Measurements from ENCODE around the gene RGS3. TPM values are rescaled to one million over a fixed set of nuclear protein-coding genes. Genes with fewer than 3 reads are reported as not detected.

The RGS3 gene
- total RNA-seq, 2 donors from 2014 or later = 23.0 to 85.8 TPM

DNA sequence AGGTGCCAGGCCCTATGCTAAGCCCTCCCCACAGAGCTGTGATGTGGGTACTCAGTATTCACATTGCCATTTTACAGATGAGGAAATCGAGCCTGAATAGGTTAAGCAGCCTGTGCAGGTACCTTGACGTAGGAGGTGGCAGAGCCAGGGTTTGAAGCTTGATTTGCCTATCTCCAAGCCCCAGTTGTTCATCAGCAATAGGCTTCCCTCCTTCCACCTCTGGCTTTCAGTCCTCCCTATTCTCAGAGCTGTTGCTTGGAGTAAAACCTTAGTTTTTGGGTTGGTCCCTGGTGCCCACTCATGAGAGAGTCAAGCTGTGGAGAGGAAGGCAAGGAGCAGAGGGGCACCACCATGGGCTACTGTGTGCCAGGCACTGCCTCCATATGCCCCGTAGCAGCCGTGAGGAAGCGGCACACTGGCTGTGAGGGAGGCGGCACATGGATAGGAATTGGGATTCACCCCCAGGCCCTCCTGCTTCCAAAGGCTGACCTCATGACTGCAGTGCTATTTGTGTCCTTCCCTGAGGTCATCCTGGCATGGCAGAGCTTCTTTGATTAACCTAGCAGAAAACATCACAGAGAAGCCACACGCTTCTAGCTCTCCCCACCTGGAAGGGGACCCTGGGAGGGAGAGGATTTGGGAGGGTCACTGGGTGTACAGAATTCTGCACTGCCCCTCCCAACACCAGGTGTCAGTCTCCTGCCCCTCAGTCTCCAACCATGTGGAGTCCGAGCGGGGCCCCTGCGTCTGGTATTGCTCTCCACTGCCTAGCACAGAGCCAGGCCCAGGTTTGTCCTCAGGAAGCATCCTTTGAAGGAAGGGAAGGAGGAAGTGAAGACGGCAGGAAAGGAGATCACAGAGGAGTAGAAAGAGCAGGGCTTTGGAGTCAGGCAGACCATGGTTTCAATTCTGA lies 109.8 kb downstream of the RGS3 start:
- Mint-ChIP-seq H3K4me3 (no peak overlapping the region), H3K36me3 (ENCODE audit: low read depth) (no peaks in the 10 kb centered on the region), H3K27ac (no peak overlapping the region), H3K9me3 (no peaks in the 10 kb centered on the region), H3K27me3 (no peaks in the 10 kb centered on the region), H3K4me1 (peaks cover 41% of the 10 kb centered on the region)
- no peak for ATAC-seq (replicated peaks)

DNA sequence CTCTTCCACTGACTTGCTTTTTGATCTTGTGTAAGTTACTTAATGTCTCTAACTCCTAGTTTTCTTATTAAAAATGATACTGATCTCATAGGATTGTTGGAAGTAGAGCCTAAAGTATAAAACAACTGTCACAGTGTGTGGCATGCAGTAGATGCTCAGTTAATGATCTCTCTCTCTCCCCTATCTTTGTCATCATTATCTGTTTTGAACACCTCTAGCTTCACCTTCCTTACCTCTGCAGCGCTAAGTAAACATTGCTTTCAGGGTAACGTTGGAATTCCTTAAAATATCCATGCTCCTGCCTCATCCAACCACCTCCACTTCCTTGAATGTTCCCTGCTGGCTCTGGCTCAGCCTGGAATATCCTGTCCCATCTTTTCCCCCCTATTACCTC lies 110.4 kb downstream of the RGS3 start:
- no peaks in the 10 kb centered on the region for H3K9me3 Mint-ChIP-seq
- no peaks in the 10 kb centered on the region for H3K36me3 Mint-ChIP-seq (ENCODE audit: low read depth)
- H3K4me3 Mint-ChIP-seq = no peak overlapping the region
- H3K27ac Mint-ChIP-seq = peak overlapping the region; percentile 65
- ATAC-seq (replicated peaks) = no peak
- no peaks in the 10 kb centered on the region for H3K27me3 Mint-ChIP-seq
- H3K4me1 Mint-ChIP-seq = peaks cover 45% of the 10 kb centered on the region

DNA sequence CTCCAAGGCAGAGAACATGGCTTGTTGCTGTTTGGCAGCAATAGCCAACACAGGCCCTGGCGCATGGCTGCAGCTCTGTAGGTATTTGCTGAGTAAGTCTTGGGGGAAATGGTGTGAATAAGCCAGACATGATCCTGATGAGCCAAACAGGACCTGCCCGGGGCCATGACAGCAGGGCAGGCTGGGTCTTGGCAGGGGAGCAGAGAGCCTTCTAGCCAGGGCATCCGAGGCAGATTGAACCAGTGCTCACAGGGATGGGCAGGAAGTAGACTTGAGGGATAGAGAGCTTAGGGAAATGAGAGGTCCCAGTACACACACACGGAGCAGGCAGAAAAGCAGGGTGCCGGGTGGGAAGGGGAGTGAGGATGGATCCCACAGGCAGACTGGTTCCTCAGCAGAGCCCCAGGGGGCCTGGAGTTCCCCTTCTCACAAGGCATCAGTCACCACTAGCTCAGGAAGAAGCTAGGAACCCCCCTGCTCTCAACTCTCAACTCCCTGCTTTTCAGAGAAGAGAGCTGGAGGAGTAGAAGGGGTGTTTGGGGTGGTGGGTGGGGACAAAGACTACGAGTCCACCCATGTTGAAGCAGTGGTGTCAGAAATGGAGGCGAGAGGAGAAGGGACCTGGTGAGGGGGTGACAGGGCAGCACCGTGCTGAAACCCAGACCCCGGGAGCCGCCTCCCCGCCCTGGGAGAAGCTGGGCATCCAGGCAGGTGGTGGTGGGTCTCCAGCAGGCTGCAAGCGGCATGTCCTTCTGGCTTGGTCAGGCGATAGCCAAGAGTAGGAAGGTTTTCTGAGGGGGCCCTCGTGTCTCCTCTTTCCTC lies 111.1 kb downstream of the RGS3 start:
- H3K4me1 Mint-ChIP-seq = peaks cover 46% of the 10 kb centered on the region
- H3K9me3 Mint-ChIP-seq = no peaks in the 10 kb centered on the region
- H3K27me3 Mint-ChIP-seq = no peaks in the 10 kb centered on the region
- no peaks in the 10 kb centered on the region for H3K36me3 Mint-ChIP-seq (ENCODE audit: low read depth)
- no peak for ATAC-seq (replicated peaks)
- peak overlapping the region; percentile 65 for H3K27ac Mint-ChIP-seq
- H3K4me3 Mint-ChIP-seq = no peak overlapping the region

DNA sequence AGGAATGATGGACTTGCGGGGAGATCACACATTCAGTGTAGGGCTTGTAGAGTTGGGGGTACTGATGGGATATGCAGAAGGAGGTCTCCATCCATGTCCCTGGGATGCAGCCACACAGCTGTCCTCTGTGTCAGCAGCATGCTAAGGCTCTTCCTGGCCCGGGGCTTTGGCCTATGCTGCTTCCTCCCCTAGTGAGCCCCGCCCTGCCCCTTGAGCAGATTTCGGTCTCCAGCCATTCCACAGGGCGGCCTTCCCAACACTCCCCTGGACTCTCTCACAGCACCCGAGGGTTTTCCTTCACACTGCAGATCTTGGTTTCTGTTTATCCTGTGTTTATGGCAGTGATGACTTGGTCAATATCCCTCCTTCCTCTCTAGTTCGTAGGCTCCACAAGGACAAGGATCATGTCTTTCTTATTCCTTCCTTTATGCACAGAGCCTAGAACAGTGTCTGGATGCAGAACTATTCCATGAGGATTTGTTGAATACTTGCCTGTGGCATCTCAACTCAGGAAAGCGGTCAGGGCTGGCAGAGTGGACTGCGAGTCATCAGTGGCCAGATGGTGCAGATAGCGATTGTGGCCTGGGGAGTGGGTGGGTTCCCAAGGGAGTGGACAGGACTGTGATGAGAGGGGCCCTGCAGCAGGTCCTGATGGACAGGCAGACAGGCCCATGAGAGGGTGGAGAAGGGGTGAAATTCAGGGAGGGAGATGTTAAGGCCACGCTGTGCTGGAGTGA lies 114.2 kb downstream of the RGS3 start:
- peaks cover 19% of the 10 kb centered on the region for H3K36me3 Mint-ChIP-seq (ENCODE audit: low read depth)
- H3K4me1 Mint-ChIP-seq = peaks cover 48% of the 10 kb centered on the region
- no peaks in the 10 kb centered on the region for H3K9me3 Mint-ChIP-seq
- peak overlapping the region; percentile 75 for H3K4me3 Mint-ChIP-seq
- peak overlapping the region; percentile 74 for H3K27ac Mint-ChIP-seq
- no peak for ATAC-seq (replicated peaks)
- H3K27me3 Mint-ChIP-seq = no peaks in the 10 kb centered on the region

DNA sequence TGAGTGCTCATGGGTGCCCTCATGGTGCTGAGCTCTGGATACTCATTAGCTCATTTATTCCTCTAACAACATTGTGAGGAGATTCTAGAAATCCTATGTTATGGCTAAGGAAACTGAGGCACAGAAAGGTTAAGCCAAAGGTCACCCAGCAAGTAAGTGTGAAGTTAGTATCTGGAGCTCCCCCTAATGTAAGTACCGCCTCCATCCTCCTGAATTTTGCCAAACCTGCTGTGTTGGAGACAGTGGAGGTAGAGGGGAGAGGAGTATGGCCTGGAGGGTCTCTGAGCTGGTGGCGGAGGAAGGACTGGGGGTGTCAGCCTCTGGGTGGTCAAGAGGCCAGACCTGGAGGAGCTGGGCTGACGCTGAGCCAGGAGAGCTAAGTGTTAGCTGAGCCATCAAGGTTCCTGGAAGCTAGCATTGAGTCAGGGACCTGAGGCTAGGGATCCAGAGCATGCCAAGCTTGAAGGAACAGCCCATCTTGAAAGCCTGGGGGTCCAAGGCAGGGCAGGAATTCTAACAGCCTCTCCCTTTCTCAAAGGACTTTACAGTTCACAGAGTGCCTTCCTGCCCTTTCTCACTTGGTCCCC lies 114.8 kb downstream of the RGS3 start:
- ATAC-seq (replicated peaks) = peak; percentile 5
- Mint-ChIP-seq H3K27ac (peak overlapping the region; percentile 74), H3K4me3 (peak overlapping the region; percentile 75), H3K4me1 (peaks cover 55% of the 10 kb centered on the region), H3K9me3 (no peaks in the 10 kb centered on the region), H3K36me3 (ENCODE audit: low read depth) (peaks cover 26% of the 10 kb centered on the region), H3K27me3 (no peaks in the 10 kb centered on the region)

DNA sequence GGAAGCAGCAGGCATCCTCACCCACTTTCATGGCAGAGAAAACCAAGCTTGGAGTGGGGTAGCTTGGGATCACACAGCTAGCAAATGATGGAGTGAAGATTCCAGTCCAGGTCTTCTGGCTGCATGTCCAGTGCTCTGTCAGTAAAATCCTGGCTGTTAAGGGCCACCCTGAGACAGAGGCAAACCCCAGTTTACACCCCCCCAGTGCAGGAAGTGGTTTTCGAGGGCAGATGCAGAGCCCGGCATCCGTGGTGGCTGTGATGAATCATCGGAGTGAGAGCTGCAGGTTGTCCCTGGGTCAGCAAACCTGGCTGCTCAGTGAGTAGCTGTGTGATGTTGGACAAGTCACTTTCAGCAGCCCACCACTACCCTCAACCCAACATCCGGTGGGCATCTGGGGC lies 115.4 kb downstream of the RGS3 start:
- peaks cover 31% of the 10 kb centered on the region for H3K36me3 Mint-ChIP-seq (ENCODE audit: low read depth)

DNA sequence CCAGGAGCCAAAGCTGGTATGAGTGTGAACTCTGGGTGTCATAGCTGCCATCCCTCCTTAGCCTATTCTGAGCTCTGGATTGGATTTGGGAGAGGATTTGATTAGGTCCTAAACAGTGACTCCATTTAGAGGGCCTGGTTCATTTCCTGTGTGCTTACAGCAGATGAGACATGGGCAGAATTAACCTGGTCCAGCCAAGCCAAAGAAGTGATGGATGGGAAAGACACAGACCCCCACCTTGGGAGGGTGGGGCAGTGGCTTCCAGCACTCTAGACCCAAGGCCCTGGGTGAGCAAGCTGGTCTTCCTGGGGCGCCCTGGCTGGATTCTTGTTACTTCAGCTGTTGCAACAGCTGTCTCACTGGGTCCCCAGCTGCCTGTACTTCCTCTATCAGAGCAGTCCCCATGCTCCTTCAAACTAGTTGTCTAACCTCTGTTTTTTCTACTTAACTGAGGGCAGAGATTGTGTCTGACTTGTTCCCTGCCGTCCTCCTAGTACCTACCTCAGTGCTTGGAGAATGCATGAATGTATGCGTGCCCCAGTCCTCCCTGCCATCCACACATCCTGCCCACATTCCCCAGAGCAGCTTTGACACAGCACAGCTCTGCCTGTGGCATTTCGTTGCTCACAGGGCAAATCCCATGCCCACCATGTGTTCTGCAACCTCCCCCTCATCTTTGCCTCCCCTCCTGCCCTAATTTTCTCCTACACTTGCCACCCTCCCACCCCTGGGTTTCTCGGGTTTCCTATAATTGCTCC lies 115.9 kb downstream of the RGS3 start:
- no peak for ATAC-seq (replicated peaks)
- no peaks in the 10 kb centered on the region for H3K27me3 Mint-ChIP-seq
- H3K4me3 Mint-ChIP-seq = peak overlapping the region; percentile 75
- no peaks in the 10 kb centered on the region for H3K9me3 Mint-ChIP-seq
- H3K36me3 Mint-ChIP-seq (ENCODE audit: low read depth) = peaks cover 37% of the 10 kb centered on the region
- peaks cover 56% of the 10 kb centered on the region for H3K4me1 Mint-ChIP-seq
- peak overlapping the region; percentile 74 for H3K27ac Mint-ChIP-seq

More for the DNA sequence above, 115.4 kb downstream of the RGS3 start:
- Mint-ChIP-seq H3K4me1 (peaks cover 58% of the 10 kb centered on the region), H3K27me3 (no peaks in the 10 kb centered on the region), H3K9me3 (no peaks in the 10 kb centered on the region), H3K4me3 (peak overlapping the region; percentile 75), H3K27ac (peak overlapping the region; percentile 74)
- peak; percentile 79 for ATAC-seq (replicated peaks)

DNA sequence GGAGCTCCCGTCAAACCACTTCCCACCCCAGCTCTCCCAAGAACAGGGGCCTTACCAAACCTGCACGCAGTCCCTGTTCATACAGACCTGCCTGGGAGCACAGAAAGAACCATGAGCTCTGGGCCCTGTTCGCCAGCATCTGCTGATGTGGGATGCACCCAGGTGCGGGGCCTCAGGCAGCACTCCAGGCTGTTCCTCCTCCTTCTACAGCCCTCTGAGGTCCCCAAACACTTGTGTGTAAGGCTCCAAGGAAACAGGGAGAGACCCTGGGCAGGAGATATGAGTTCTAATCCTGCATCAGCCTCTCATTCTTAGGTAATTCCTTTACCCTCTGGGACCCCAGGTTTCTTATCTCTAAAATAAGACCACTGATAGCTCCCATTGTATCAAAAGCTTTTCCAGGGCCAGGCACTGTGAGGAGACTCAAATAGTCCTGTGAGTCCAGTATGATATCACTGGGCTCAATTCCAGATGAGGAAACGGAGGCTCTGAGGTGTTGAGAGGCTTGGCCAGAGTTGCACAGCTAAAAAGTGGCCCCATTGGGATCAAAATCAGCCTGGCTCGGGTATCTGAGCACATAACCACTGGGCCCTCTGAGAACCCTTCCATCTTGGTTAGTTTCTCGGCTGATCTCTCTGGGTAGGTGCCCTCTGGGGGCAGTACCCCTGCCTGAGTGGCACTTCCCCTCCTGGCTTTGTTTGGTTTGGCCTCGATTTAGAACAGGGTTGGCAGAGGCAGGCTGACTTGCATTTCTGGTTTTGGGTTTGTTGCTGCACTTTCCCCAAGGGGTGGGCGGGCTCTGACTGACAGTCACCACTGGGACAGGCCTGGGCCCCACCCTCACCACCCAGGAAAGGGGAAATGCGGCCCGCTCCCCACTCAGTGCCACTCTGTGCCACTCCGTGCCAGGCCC lies 116.8 kb downstream of the RGS3 start:
- no peaks in the 10 kb centered on the region for H3K9me3 Mint-ChIP-seq
- H3K27me3 Mint-ChIP-seq = no peaks in the 10 kb centered on the region
- ATAC-seq (replicated peaks) = peak; percentile 61
- peak overlapping the region; percentile 75 for H3K4me3 Mint-ChIP-seq
- H3K36me3 Mint-ChIP-seq (ENCODE audit: low read depth) = peaks cover 45% of the 10 kb centered on the region
- peaks cover 63% of the 10 kb centered on the region for H3K4me1 Mint-ChIP-seq
- peak overlapping the region; percentile 74 for H3K27ac Mint-ChIP-seq

DNA sequence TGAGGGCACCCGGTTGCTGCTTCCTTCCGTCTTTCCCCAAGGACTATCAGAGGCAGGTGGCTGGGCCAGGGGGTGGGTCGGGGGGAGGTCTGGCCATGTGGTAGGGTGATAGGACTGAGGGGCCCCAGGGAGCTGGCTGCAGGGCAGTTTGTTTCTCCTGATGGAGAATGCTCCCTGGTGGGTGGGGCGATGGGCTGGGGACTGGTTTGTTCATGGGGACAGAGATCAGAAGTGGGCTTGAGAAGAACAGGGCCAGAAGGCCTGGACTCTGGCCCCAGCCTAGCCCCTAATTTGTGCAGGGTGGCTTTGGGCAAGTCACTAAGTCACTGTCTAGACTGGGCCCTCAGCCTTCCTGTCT lies 117.4 kb downstream of the RGS3 start:
- peaks cover 70% of the 10 kb centered on the region for H3K4me1 Mint-ChIP-seq
- H3K27ac Mint-ChIP-seq = peak overlapping the region; percentile 74
- peak overlapping the region; percentile 75 for H3K4me3 Mint-ChIP-seq
- no peaks in the 10 kb centered on the region for H3K27me3 Mint-ChIP-seq
- no peak for ATAC-seq (replicated peaks)
- no peaks in the 10 kb centered on the region for H3K9me3 Mint-ChIP-seq
- peaks cover 51% of the 10 kb centered on the region for H3K36me3 Mint-ChIP-seq (ENCODE audit: low read depth)

DNA sequence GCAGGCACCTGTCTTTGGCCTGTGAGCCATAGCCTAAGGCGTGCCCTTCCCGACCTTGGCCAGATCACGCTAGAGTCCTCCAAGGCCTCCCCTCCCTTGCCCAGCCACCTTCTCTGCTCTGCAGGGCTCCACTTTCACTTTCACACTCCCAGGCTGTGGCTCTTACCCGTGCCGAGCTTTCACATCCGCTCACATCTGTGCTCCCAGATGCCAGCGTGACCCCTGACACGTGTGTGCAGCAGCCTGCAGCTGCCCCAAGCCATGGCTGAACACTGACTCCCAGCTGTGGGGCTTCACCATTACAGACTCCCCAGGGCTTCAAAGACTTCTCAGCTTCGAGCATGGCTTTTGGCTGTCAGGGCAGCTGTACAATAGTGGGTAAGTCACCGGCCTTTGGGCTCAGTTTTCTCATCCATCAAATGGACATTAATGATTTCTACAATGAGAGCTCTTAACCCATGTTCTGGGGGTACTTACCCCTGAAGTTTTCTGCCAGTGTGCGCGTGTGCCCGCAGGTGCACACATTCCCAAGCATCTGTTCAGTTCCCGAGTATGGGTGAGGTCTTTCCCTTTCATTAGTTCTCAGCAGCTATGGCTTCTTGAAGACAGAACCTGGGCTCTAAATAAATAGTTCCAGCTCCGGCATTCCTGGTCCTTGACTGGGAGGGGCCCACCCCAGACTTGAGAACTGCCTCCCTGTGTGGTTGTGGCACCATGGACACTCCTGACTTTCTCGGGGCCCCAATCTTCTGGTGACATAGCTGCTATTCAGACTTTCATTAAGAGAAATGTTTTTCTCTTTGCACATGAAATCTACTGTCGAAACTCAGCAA lies 118.6 kb downstream of the RGS3 start:
- Mint-ChIP-seq H3K36me3 (ENCODE audit: low read depth) (peaks cover 61% of the 10 kb centered on the region), H3K27ac (peak overlapping the region; percentile 74), H3K4me3 (peak overlapping the region; percentile 75), H3K27me3 (no peaks in the 10 kb centered on the region), H3K4me1 (peaks cover 71% of the 10 kb centered on the region), H3K9me3 (no peaks in the 10 kb centered on the region)
- peak; percentile 53 for ATAC-seq (replicated peaks)

DNA sequence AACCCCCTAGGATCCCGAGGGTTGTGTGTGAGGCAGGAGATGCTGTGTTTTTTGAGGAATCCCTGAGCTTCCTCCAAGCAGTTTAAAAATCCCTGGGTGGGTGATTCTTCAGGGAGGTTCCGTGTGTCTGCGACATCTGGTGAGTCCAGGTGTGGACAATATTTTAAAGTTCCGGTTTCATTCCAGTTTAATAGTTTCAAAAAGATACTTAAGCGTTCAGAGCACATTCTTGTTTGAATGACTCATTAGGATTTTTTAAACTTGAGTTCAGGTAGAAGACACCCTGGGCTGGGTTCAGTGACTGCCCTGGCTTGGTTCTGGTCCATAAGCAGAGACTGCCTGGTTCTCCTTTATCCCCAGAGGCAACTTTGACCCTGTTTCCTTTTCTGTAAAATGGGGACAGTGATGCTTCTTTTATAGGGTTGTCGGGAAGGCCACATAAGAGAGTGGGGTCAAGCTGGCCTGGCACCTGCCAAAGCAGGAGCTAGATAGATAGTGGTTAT lies 119.2 kb downstream of the RGS3 start:
- ATAC-seq (replicated peaks) = no peak
- Mint-ChIP-seq H3K27me3 (no peaks in the 10 kb centered on the region), H3K4me1 (peaks cover 64% of the 10 kb centered on the region), H3K36me3 (ENCODE audit: low read depth) (peaks cover 66% of the 10 kb centered on the region), H3K27ac (peak overlapping the region; percentile 74), H3K4me3 (peak overlapping the region; percentile 75), H3K9me3 (no peaks in the 10 kb centered on the region)

All from activated T-helper 17 cell treated with anti-CD3 and anti-CD28 coated beads, Interleukin-2, amount 50 U/mL, for 72 hours (primary cell).